OCI-LY7 (cell line): ENCODE measurements around the gene COMP. TPM values are rescaled to one million over a fixed set of nuclear protein-coding genes. Genes with fewer than 3 reads are reported as not detected.

Experiments
- BruUV-seq: library from RNA; stranded (reverse); fragments of 400-500 nt; replicated peaks from 2 replicates; lab custom pipeline; 2021; lab: Mats Ljungman, UMichigan
- CTCF ChIA-PET: fragments of 300-600 bp; sonication (Branson Sonifier 250); formaldehyde crosslinking; loops from one replicate; lab custom pipeline; 2022; ENCODE audit warnings: antibody characterized with exemption; ENCODE audit not compliant: unreplicated experiment; lab: Charles Lee
- POLR2A ChIA-PET: fragments of 300-600 bp; sonication (Branson Sonifier 250); formaldehyde crosslinking; loops from one replicate; lab custom pipeline; 2022; ENCODE audit warnings: antibody characterized with exemption; lab: Charles Lee
- DNase-seq: peaks from one replicate; pipeline ENCODE4 v3.0.0-alpha.2; 2015; ENCODE audit warnings: low spot score
- H2AFZ ChIP-seq: fragments of 200-600 bp; sonication (generic), shearing (Covaris generic); 2 replicates; pipeline ENCODE4 v1.6.1; 2014; ENCODE audit warnings: mild to moderate bottlenecking, antibody characterized with exemption, low read length, moderate library complexity
- H3K27ac ChIP-seq: fragments of 200-600 bp; sonication (generic); 2 replicates; pipeline ENCODE4 v1.5.1; 2014; ENCODE audit warnings: mixed run types, low read depth, mild to moderate bottlenecking, moderate library complexity, low read length, inconsistent platforms; ENCODE audit not compliant: poor library complexity, severe bottlenecking
- H3K36me3 ChIP-seq: fragments of 200-600 bp; sonication (generic); 2 replicates; pipeline ENCODE4 v1.6.1; 2014; ENCODE audit warnings: mild to moderate bottlenecking, antibody characterized with exemption, low read length, moderate library complexity, mixed read lengths; ENCODE audit not compliant: insufficient read depth
- H3K4me1 ChIP-seq: fragments of 200-600 bp; sonication (generic); 2 replicates; pipeline ENCODE4 v1.5.1; 2014; ENCODE audit warnings: mild to moderate bottlenecking, low read length; ENCODE audit not compliant: insufficient read depth, poor library complexity, severe bottlenecking
- H3K4me2 ChIP-seq: fragments of 200-600 bp; sonication (generic); 2 replicates; pipeline ENCODE4 v1.6.1; 2014; ENCODE audit warnings: mild to moderate bottlenecking, low read length
- H3K4me3 ChIP-seq: fragments of 200-600 bp; sonication (generic); 2 replicates; pipeline ENCODE4 v1.5.1; 2014; ENCODE audit warnings: mild to moderate bottlenecking, low read depth, low read length; ENCODE audit not compliant: poor library complexity, severe bottlenecking
- H3K79me2 ChIP-seq: fragments of 200-600 bp; sonication (generic); 2 replicates; pipeline ENCODE4 v1.6.1; 2016; ENCODE audit warnings: low read depth, mild to moderate bottlenecking, low read length, moderate library complexity, mixed read lengths; ENCODE audit not compliant: insufficient read depth
- H3K9me2 ChIP-seq: fragments of 200-600 bp; sonication (generic); 2 replicates; pipeline ENCODE4 v1.6.1; 2016; ENCODE audit warnings: mild to moderate bottlenecking, low read length, mixed read lengths; ENCODE audit not compliant: insufficient read depth
- H3K9me3 ChIP-seq: fragments of 200-600 bp; sonication (generic); 2 replicates; pipeline ENCODE4 v1.6.1; 2014; ENCODE audit warnings: mild to moderate bottlenecking, mixed run types, low read length, mixed read lengths
- H4K20me1 ChIP-seq: fragments of 200-600 bp; sonication (generic); 2 replicates; pipeline ENCODE4 v1.6.1; 2014; ENCODE audit warnings: mild to moderate bottlenecking, antibody characterized with exemption, low read length, moderate library complexity, mixed read lengths; ENCODE audit not compliant: insufficient read depth
- CTCF ChIP-seq: fragments of 200-600 bp; sonication (generic); conservative IDR thresholded peaks from 2 replicates; pipeline ENCODE4 v1.5.1; 2014; ENCODE audit warnings: mild to moderate bottlenecking, antibody characterized with exemption, low read length, moderate library complexity, mixed read lengths
- EZH2phosphoT487 ChIP-seq: fragments of 200-600 bp; sonication (generic); IDR thresholded peaks from 2 replicates; pipeline ENCODE4 v1.6.1; 2018; ENCODE audit warnings: low read depth, borderline replicate concordance, mild to moderate bottlenecking, mixed run types, antibody characterized with exemption, low read length, moderate library complexity, mixed read lengths
- intact Hi-C: fragments of 100-400 bp; cut with micrococcal nuclease; formaldehyde crosslinking; loops from one replicate; pipeline ENCODE4 v1.10.0; 2022; ENCODE audit not compliant: unreplicated experiment
- total RNA-seq, 2 experiments: library from RNA; depleted of rRNA in 1 of 2; stranded (reverse); fragments of >200 nt in 1 of 2; shearing (Covaris generic) in 1 of 2; gene quantifications; 2 replicates each; pipeline ENCODE4 v1.2.3, GENCODE V29; 2014 to 2022

The COMP gene
- total RNA-seq, 2 experiments from 2014 or later = not detected

DNA sequence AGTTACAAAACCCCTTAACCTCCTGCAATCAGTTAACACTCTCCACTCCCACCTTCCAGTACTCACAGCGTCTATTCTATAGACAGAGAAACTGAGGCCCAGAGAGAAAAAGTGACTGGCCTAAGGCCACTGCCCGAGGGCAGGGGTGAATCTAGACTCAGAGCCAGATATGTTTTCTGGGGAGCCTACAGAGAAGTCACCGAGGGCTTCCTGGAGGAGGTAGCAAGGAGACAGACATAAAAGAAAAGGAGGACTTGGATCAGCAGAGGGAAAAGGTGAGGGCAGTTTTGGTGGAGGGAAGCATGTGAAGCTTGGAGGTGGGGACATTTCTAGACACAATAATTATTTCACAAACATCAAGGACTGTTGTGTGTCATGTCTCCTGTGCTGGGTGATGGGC is 1.6 kb upstream of the COMP start:
- Histone ChIP-seq H3K9me2 (no peaks in the 10 kb centered on the region), H2AFZ (no peak overlapping the region), H3K36me3 (no peaks in the 10 kb centered on the region), H3K4me1 (no peaks in the 10 kb centered on the region), H4K20me1 (no peaks in the 10 kb centered on the region), H3K4me2 (no peak overlapping the region), H3K79me2 (no peaks in the 10 kb centered on the region), H3K4me3 (no peak overlapping the region), H3K9me3 (no peaks in the 10 kb centered on the region), H3K27ac (no peak overlapping the region)
- no peak for TF ChIP-seq EZH2phosphoT487
- TF ChIP-seq CTCF = no peak
- intact Hi-C loops = no loop called here
- BruUV-seq = no TSS peak
- ChIA-PET CTCF (no interaction called here), POLR2A (no interaction called here)
- no peak for DNase-seq

DNA sequence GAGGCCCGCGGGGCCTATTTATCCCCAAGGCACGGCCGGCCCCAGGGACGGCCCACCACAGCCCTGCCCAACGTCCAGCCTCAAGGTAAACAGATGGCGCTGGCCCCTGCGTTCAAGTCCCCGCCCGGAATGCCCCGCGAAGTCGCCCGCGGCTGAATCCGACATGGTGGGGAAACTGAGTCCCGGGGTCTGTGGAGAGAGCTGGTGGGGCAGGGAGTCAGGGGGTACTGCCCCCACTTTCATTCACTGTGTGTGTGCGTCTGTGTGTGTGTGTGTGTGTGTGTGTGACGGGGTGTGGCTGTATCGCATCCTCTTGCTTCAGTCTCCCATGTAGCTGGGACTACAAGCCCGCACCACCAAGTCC is 192 bp upstream of the COMP start:
- no peaks in the 10 kb centered on the region for H3K36me3 ChIP-seq
- intact Hi-C loops = no loop called here
- BruUV-seq = no TSS peak
- DNase-seq = no peak
- no peaks in the 10 kb centered on the region for H3K79me2 ChIP-seq
- H3K9me3 ChIP-seq = no peaks in the 10 kb centered on the region
- no peak overlapping the region for H3K27ac ChIP-seq
- H3K4me2 ChIP-seq = no peak overlapping the region
- CTCF ChIA-PET = interaction anchor here (0.6 kb wide), 1 partner anchor 609 kb away, joined by 3 read pairs; no protein-coding TSS in a partner anchor
- H4K20me1 ChIP-seq = no peaks in the 10 kb centered on the region
- H3K4me3 ChIP-seq = no peak overlapping the region
- POLR2A ChIA-PET = no interaction called here
- H3K4me1 ChIP-seq = no peaks in the 10 kb centered on the region
- H3K9me2 ChIP-seq = no peaks in the 10 kb centered on the region
- H2AFZ ChIP-seq = no peak overlapping the region
- TF ChIP-seq CTCF = no peak
- no peak for TF ChIP-seq EZH2phosphoT487

DNA sequence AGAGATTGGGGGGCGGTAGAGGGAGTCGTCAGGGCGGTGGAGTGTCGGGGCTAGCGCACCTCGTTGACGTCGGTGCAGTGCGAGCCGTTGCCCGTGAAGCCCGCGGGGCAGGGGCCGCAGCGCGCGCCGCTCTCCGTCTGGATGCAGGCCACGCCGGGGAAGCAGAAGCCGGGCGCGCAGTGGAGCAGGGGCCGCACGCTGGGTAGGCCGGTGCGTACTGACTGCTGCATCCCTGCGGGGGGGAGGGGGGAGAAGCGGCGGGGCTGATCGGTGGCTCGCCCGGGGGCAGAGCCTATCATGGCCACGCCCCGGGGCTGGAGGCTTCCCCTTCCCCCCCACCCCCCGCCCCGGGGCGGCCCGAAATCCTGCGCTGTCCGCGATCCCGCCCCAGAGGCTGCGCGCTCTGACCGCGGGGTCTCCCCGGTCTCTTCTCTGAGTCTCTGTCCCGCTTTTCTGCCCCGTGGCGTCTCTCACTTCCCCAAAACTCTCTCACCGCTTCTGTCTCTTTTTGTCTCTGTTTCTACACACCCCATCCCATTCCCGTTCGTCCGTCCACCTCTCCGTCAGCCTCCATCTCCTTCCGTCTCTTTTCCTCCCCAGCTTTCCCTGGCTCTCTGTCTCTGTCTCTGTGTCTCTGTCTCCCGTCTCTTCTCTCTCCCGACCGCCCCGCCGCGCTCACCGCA is 1.1 kb downstream of the COMP start:
- CTCF ChIA-PET = no interaction called here
- no peaks in the 10 kb centered on the region for H3K79me2 ChIP-seq
- POLR2A ChIA-PET = no interaction called here
- no peaks in the 10 kb centered on the region for H3K9me3 ChIP-seq
- H2AFZ ChIP-seq = no peak overlapping the region
- H3K36me3 ChIP-seq = no peaks in the 10 kb centered on the region
- no peak overlapping the region for H3K4me2 ChIP-seq
- no peaks in the 10 kb centered on the region for H3K9me2 ChIP-seq
- TF ChIP-seq EZH2phosphoT487 (no peak), CTCF (no peak)
- no peak overlapping the region for H3K27ac ChIP-seq
- BruUV-seq = no TSS peak
- no peaks in the 10 kb centered on the region for H4K20me1 ChIP-seq
- no peaks in the 10 kb centered on the region for H3K4me1 ChIP-seq
- intact Hi-C loops = no loop called here
- H3K4me3 ChIP-seq = no peak overlapping the region
- DNase-seq = no peak
